PFSK-1 (cell line): ENCODE data around the gene MED9.

Experiments
- FOXP2 ChIP-seq: optimal IDR thresholded peaks from 2 replicates; pipeline ENCODE3; 2011; ENCODE audit warnings: borderline replicate concordance, control low read depth, inconsistent platforms; ENCODE audit not compliant: insufficient read depth; ENCODE audit errors: extremely low read length, extremely low read depth
- POLR2AphosphoS5 ChIP-seq: IDR thresholded peaks from 2 replicates; pipeline ENCODE4 v1.6.1; 2012; ENCODE audit warnings: low read depth, mild to moderate bottlenecking, control low read depth, low read length, moderate library complexity
- REST ChIP-seq, 2 experiments: IDR thresholded peaks; 2 replicates each; pipeline versions ENCODE4 v1.6.1 to v1.8.0; 2011 to 2012; ENCODE audit warnings: low read depth in 2 of 2, low read length in 2 of 2, control low read depth in 1 of 2, inconsistent platforms in 1 of 2, mild to moderate bottlenecking in 1 of 2, moderate library complexity in 1 of 2; ENCODE audit not compliant: insufficient read depth in 1 of 2
- SIN3A ChIP-seq: IDR thresholded peaks from 2 replicates; pipeline ENCODE4 v1.6.1; 2012; ENCODE audit warnings: mild to moderate bottlenecking, low read length, moderate library complexity, borderline replicate concordance; ENCODE audit not compliant: insufficient read depth
- TAF1 ChIP-seq: IDR thresholded peaks from 2 replicates; pipeline ENCODE4 v1.6.1; 2012; ENCODE audit warnings: low read length, control low read depth, borderline replicate concordance; ENCODE audit not compliant: insufficient read depth

Gene MED9

GRCh38 chr17:17498606-17499301, 22.0 kb downstream of the MED9 start:
- TF ChIP-seq REST (IDR thresholded peaks at IDR 0.05; ENCODE audit: insufficient read depth in 1 of 2, low read depth in 2 of 2, low read length in 2 of 2) (no peak), POLR2AphosphoS5 (no peak), TAF1 (no peak), SIN3A (no peak), FOXP2 (no peak)

GRCh38 chr17:17499402-17500145, 22.8 kb downstream of the MED9 start:
- TF ChIP-seq REST (IDR thresholded peaks at IDR 0.05; ENCODE audit: insufficient read depth in 1 of 2, low read depth in 2 of 2, low read length in 2 of 2), result no peak

GRCh38 chr17:17500999-17501605, 24.3 kb downstream of the MED9 start:
- TF ChIP-seq POLR2AphosphoS5, result no peak
- no peak for TF ChIP-seq SIN3A
- TF ChIP-seq FOXP2, result no peak
- no peak for TF ChIP-seq TAF1
- no peak for TF ChIP-seq REST (IDR thresholded peaks at IDR 0.05; ENCODE audit: insufficient read depth in 1 of 2, low read depth in 2 of 2, low read length in 2 of 2)

GRCh38 chr17:17502741-17503565, 26.2 kb downstream of the MED9 start:
- TF ChIP-seq SIN3A (no peak), POLR2AphosphoS5 (no peak), TAF1 (no peak), REST (IDR thresholded peaks at IDR 0.05; ENCODE audit: insufficient read depth in 1 of 2, low read depth in 2 of 2, low read length in 2 of 2) (no peak)
